Measurements from ENCODE around the gene APLNR.

The APLNR gene

GRCh38 chr11:57205041-57205641 lies 31.9 kb downstream of the APLNR start:
- no peak overlapping the region for H3K27ac ChIP-seq (ENCODE audit: low read length)
- H3K9ac ChIP-seq (ENCODE audit: low read length) = no peak overlapping the region

GRCh38 chr11:57203882-57204480 lies 33.1 kb downstream of the APLNR start:
- H4K20me1 ChIP-seq (ENCODE audit: insufficient read depth, low read length) = no peaks in the 10 kb centered on the region
- peaks cover 44% of the 10 kb centered on the region for H3K27me3 ChIP-seq (ENCODE audit: low read depth, low read length)
- H3K4me1 ChIP-seq (ENCODE audit: low read length) = no peaks in the 10 kb centered on the region
- H2AFZ ChIP-seq (ENCODE audit: low read depth, low read length) = no peak overlapping the region
- H3K27ac ChIP-seq (ENCODE audit: low read length) = no peak overlapping the region
- H3K4me3 ChIP-seq (ENCODE audit: low read length) = no peak overlapping the region
- no peak overlapping the region for H3K4me2 ChIP-seq (ENCODE audit: low read length)
- H3K9me3 ChIP-seq (ENCODE audit: insufficient read depth, low read length) = no peaks in the 10 kb centered on the region
- H3K79me2 ChIP-seq (ENCODE audit: low read length) = no peaks in the 10 kb centered on the region
- no peaks in the 10 kb centered on the region for H3K36me3 ChIP-seq (replicated peaks; ENCODE audit: low read depth, low read length)
- TF ChIP-seq CTCF (IDR thresholded peaks at IDR 0.05; ENCODE audit: low read depth, low read length) = no peak
- TF ChIP-seq EZH2phosphoT487 (IDR thresholded peaks at IDR 0.05; ENCODE audit: low read depth) = no peak
- H3K9ac ChIP-seq (ENCODE audit: low read length) = no peak overlapping the region

More at GRCh38 chr11:57205041-57205641, 31.9 kb downstream of the APLNR start:
- TF ChIP-seq EZH2phosphoT487 (IDR thresholded peaks at IDR 0.05; ENCODE audit: low read depth) (no peak), CTCF (IDR thresholded peaks at IDR 0.05; ENCODE audit: low read depth, low read length) (no peak)
- Histone ChIP-seq H3K79me2 (ENCODE audit: low read length) (no peaks in the 10 kb centered on the region), H3K36me3 (replicated peaks; ENCODE audit: low read depth, low read length) (no peaks in the 10 kb centered on the region), H3K9me3 (ENCODE audit: insufficient read depth, low read length) (no peaks in the 10 kb centered on the region), H4K20me1 (ENCODE audit: insufficient read depth, low read length) (no peaks in the 10 kb centered on the region), H3K4me2 (ENCODE audit: low read length) (no peak overlapping the region), H2AFZ (ENCODE audit: low read depth, low read length) (no peak overlapping the region), H3K4me1 (ENCODE audit: low read length) (no peaks in the 10 kb centered on the region), H3K4me3 (ENCODE audit: low read length) (no peak overlapping the region), H3K27me3 (ENCODE audit: low read depth, low read length) (peaks cover 44% of the 10 kb centered on the region)

- no peak overlapping the region for H3K9ac ChIP-seq (ENCODE audit: low read length)
- H3K27ac ChIP-seq (ENCODE audit: low read length) = no peak overlapping the region
- no peak for TF ChIP-seq EZH2phosphoT487 (IDR thresholded peaks at IDR 0.05; ENCODE audit: low read depth)
- no peak for TF ChIP-seq CTCF (IDR thresholded peaks at IDR 0.05; ENCODE audit: low read depth, low read length)
- H3K4me3 ChIP-seq (ENCODE audit: low read length) = no peak overlapping the region
- no peaks in the 10 kb centered on the region for H3K79me2 ChIP-seq (ENCODE audit: low read length)
- H3K36me3 ChIP-seq (replicated peaks; ENCODE audit: low read depth, low read length) = no peaks in the 10 kb centered on the region
- H3K9me3 ChIP-seq (ENCODE audit: insufficient read depth, low read length) = no peaks in the 10 kb centered on the region
- H3K4me2 ChIP-seq (ENCODE audit: low read length) = no peak overlapping the region
- H2AFZ ChIP-seq (ENCODE audit: low read depth, low read length) = no peak overlapping the region
- peaks cover 44% of the 10 kb centered on the region for H3K27me3 ChIP-seq (ENCODE audit: low read depth, low read length)
- no peaks in the 10 kb centered on the region for H4K20me1 ChIP-seq (ENCODE audit: insufficient read depth, low read length)
- H3K4me1 ChIP-seq (ENCODE audit: low read length) = no peaks in the 10 kb centered on the region
Observed at GRCh38 chr11:57203359-57203758, 33.7 kb downstream of the APLNR start.

- no peak overlapping the region for H3K4me3 ChIP-seq (ENCODE audit: low read length)
- H3K27ac ChIP-seq (ENCODE audit: low read length) = no peak overlapping the region
- H3K4me1 ChIP-seq (ENCODE audit: low read length) = no peaks in the 10 kb centered on the region
- peaks cover 54% of the 10 kb centered on the region for H3K27me3 ChIP-seq (ENCODE audit: low read depth, low read length)
- H3K4me2 ChIP-seq (ENCODE audit: low read length) = no peak overlapping the region
- no peaks in the 10 kb centered on the region for H3K9me3 ChIP-seq (ENCODE audit: insufficient read depth, low read length)
- no peak overlapping the region for H3K9ac ChIP-seq (ENCODE audit: low read length)
- no peak overlapping the region for H2AFZ ChIP-seq (ENCODE audit: low read depth, low read length)
- H3K36me3 ChIP-seq (replicated peaks; ENCODE audit: low read depth, low read length) = no peaks in the 10 kb centered on the region
- H3K79me2 ChIP-seq (ENCODE audit: low read length) = no peaks in the 10 kb centered on the region
- TF ChIP-seq CTCF (IDR thresholded peaks at IDR 0.05; ENCODE audit: low read depth, low read length) = no peak
- no peak for TF ChIP-seq EZH2phosphoT487 (IDR thresholded peaks at IDR 0.05; ENCODE audit: low read depth)
- H4K20me1 ChIP-seq (ENCODE audit: insufficient read depth, low read length) = no peaks in the 10 kb centered on the region
Observed at GRCh38 chr11:57202281-57202680, 34.8 kb downstream of the APLNR start.

Data from OCI-LY3 (cell line).